ENCODE measurements around the gene KIAA0232. TPM values are rescaled to one million over a fixed set of nuclear protein-coding genes. Genes with fewer than 3 reads are reported as not detected.
A peak's percentile ranks its signal among the peaks of the same experiment; 100 is the strongest.

Gene KIAA0232
- total RNA-seq, 1 experiment from 2014 or later = 5.5 TPM

DNA sequence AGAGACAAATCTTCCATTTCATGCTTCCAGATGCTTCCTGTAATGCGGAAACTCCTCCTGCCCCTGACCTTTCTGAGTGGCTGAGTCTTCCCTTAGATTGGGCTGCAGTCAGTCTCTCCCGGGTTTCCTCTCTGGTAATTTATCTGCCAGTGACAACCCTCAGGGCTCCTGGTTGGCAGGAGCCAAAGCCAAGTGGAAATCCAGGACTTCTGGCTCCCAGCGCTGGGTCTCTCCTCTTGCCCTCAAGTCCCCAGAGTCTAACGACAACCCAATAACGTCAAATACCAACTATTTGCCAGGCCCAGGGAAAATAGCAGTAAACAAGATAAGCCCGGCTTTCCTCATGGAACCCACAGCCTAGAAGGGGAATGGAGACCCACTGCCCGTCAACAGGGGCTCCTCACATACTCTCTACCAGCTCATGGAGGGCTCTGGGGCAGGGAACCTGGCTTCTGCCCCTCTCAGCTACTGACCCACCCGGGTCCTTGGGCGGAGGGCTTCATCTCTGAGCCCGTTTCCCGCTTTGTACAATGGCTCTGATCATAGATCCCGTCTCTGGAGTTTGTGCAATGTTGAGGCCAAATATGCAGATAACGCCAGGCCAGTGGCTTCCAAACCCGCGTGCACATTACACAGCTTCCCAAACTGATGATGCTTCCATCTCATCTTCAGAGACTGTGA is 126.0 kb downstream of the KIAA0232 start:
- intact Hi-C loops (cut with micrococcal nuclease) = loop anchor here (5.0 kb wide), 2 partner anchors 79 to 164 kb away; no protein-coding TSS in a partner anchor
- peak overlapping the region; percentile 85 for H3K9ac ChIP-seq (ENCODE audit: low read length)
- H3K9me3 ChIP-seq (ENCODE audit: low read length) = no peaks in the 10 kb centered on the region
- H3K27me3 ChIP-seq (ENCODE audit: low read length) = no peaks in the 10 kb centered on the region
- H3K4me3 ChIP-seq (ENCODE audit: low read length) = peak overlapping the region; percentile 78
- H3K27ac ChIP-seq (ENCODE audit: low read length) = no peak overlapping the region
- H3K9me2 ChIP-seq (replicated peaks; ENCODE audit: low read length) = no peaks in the 10 kb centered on the region
- TSS peak; percentile 83 for BruUV-seq (replicated peaks)
- DNase-seq = no peak
- no peaks in the 10 kb centered on the region for H3F3A ChIP-seq (ENCODE audit: low read length, unreplicated experiment)
- ATAC-seq = no peak
- CTCF ChIA-PET = no interaction called here
- H3K79me2 ChIP-seq (ENCODE audit: low read length) = peaks cover 18% of the 10 kb centered on the region
- peak overlapping the region; percentile 72 for H2AFZ ChIP-seq (ENCODE audit: low read length)
- H3K4me1 ChIP-seq (ENCODE audit: insufficient read depth, low read length) = peaks cover 8% of the 10 kb centered on the region
- TF ChIP-seq EZH2phosphoT487 (IDR thresholded peaks at IDR 0.05; ENCODE audit: borderline replicate concordance, low read length) (no peak), EZH2 (IDR thresholded peaks at IDR 0.05; ENCODE audit: low read length, unreplicated experiment) (no peak)
- TF ChIP-seq, protein P1, sequence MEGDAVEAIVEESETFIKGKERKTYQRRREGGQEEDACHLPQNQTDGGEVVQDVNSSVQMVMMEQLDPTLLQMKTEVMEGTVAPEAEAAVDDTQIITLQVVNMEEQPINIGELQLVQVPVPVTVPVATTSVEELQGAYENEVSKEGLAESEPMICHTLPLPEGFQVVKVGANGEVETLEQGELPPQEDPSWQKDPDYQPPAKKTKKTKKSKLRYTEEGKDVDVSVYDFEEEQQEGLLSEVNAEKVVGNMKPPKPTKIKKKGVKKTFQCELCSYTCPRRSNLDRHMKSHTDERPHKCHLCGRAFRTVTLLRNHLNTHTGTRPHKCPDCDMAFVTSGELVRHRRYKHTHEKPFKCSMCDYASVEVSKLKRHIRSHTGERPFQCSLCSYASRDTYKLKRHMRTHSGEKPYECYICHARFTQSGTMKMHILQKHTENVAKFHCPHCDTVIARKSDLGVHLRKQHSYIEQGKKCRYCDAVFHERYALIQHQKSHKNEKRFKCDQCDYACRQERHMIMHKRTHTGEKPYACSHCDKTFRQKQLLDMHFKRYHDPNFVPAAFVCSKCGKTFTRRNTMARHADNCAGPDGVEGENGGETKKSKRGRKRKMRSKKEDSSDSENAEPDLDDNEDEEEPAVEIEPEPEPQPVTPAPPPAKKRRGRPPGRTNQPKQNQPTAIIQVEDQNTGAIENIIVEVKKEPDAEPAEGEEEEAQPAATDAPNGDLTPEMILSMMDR (conservative IDR thresholded peaks at IDR 0.05; ENCODE audit: low read depth, low read length) = no peak
- peak overlapping the region; percentile 81 for H3K4me2 ChIP-seq (ENCODE audit: low read length)
- H3K36me3 ChIP-seq (ENCODE audit: low read depth, low read length) = no peaks in the 10 kb centered on the region
- POLR2A ChIA-PET (ENCODE audit: unreplicated experiment) = no interaction called here
- H4K20me1 ChIP-seq (ENCODE audit: low read length) = no peaks in the 10 kb centered on the region

DNA sequence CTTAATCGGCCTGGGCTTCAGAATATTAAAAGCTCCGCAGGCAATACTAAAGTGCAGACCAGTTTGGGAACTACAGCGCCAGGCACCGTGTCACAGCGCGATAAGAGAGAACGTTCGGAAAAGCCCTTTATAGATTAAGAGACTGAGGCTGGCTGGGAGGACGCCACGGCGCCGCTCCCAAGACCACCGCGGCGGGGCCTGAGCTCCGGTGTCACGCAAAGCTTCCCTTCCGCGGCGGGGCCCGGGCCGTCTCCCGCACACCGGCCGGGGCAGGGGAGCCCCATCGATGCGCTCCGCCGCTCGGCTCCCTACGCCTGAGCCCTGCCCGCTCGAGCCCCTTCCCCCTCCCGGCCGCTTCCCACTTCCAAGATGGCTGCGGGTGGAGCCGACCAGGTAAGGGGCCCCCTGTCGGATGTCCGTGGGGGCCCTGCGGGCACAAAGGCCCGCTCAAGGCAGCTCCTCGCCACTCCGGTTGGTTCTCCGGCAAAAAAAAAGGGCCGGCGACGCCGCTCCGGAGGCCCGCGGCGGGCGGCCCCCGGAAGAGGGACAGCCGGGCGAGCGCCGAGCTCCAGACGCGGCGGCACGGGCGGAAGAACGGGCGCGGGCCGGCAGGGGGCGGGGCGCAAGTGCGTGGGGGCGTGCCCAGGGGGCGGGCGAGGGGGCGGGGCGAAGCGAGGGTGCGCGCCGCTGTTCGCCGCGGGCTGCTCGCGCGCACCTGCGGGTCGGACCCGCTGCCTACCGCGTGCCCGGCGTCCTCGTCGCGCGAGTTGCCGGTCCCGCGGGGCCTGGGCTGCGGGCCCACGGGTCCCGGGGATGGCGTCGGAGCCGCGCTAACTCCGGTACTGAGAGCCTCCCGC is 126.8 kb downstream of the KIAA0232 start, which contains the start of gene TBC1D14:
Gene TBC1D14 (plus strand): TSS at position 714 of the 857 bp plus-strand sequence. CDS start 13,564 bp downstream, outside the sequence.
- Histone ChIP-seq H3F3A (ENCODE audit: low read length, unreplicated experiment) (no peaks in the 10 kb centered on the region), H3K9me3 (ENCODE audit: low read length) (no peaks in the 10 kb centered on the region), H4K20me1 (ENCODE audit: low read length) (no peaks in the 10 kb centered on the region), H3K27ac (ENCODE audit: low read length) (peak within 1 kb of the TSS; percentile 77), H3K4me3 (ENCODE audit: low read length) (peak within 1 kb of the TSS; percentile 78), H3K4me2 (ENCODE audit: low read length) (peak within 1 kb of the TSS; percentile 100), H2AFZ (ENCODE audit: low read length) (peak within 1 kb of the TSS; percentile 72), H3K79me2 (ENCODE audit: low read length) (peaks cover 18% of the 10 kb centered on the region), H3K27me3 (ENCODE audit: low read length) (no peaks in the 10 kb centered on the region), H3K36me3 (ENCODE audit: low read depth, low read length) (no peaks in the 10 kb centered on the region), H3K9ac (ENCODE audit: low read length) (peak within 1 kb of the TSS; percentile 85), H3K9me2 (replicated peaks; ENCODE audit: low read length) (no peaks in the 10 kb centered on the region), H3K4me1 (ENCODE audit: insufficient read depth, low read length) (peaks cover 8% of the 10 kb centered on the region)
- ATAC-seq (peak; percentile 85), DNase-seq (peak; percentile 66)
- ChIA-PET CTCF (no interaction called here), POLR2A (ENCODE audit: unreplicated experiment) (interaction anchor here (0.6 kb wide), 2 partner anchors 77 to 157 kb away, joined by 3 to 5 read pairs; no protein-coding TSS in a partner anchor)
- intact Hi-C loops (cut with micrococcal nuclease) = loop anchor here (5.0 kb wide), 2 partner anchors 78 to 163 kb away; no protein-coding TSS in a partner anchor
- BruUV-seq (replicated peaks) = no TSS peak
- TF ChIP-seq EZH2phosphoT487 (IDR thresholded peaks at IDR 0.05; ENCODE audit: borderline replicate concordance, low read length) = no peak
- no peak for TF ChIP-seq EZH2 (IDR thresholded peaks at IDR 0.05; ENCODE audit: low read length, unreplicated experiment)
- TF ChIP-seq, protein P1 (conservative IDR thresholded peaks at IDR 0.05; ENCODE audit: low read depth, low read length) = no peak
